Spinal cord (tissue), 10 donors: ENCODE measurements around the gene DIRAS3. TPM values are rescaled to one million over a fixed set of nuclear protein-coding genes. Genes with fewer than 3 reads are reported as not detected.
A peak's percentile ranks its signal among the peaks of the same experiment; 100 is the strongest.

Experiments used
- DNase-seq, 6 donors: peaks; one replicate each; pipeline versions ENCODE4 v3.0.0 to v3.0.0-alpha.2; 2013 to 2015; ENCODE audit warnings: low spot score in 6 of 6, low read depth in 4 of 6
- H3K27ac ChIP-seq: one replicate; pipeline ENCODE4 v1.5.1; 2013; ENCODE audit warnings: low read depth, low read length, control low read depth
- H3K27me3 ChIP-seq: one replicate; pipeline ENCODE4 v1.6.1; 2013; ENCODE audit warnings: low read length; ENCODE audit not compliant: control insufficient read depth, insufficient read depth
- H3K36me3 ChIP-seq: one replicate; pipeline ENCODE4 v1.6.1; 2013; ENCODE audit warnings: low read length; ENCODE audit not compliant: control insufficient read depth, insufficient read depth
- H3K4me1 ChIP-seq: one replicate; pipeline ENCODE4 v1.6.1; 2013; ENCODE audit warnings: low read length; ENCODE audit not compliant: control insufficient read depth, insufficient read depth
- H3K4me3 ChIP-seq: one replicate; pipeline ENCODE4 v1.5.1; 2013; ENCODE audit warnings: low read depth, low read length, control low read depth
- H3K9me3 ChIP-seq: one replicate; pipeline ENCODE4 v1.6.1; 2013; ENCODE audit warnings: low read length; ENCODE audit not compliant: control insufficient read depth, insufficient read depth
- WGBS: methylation state at CpG from one replicate; pipeline ENCODE4 v1.1.5; 2013; ENCODE audit warnings: missing lambda C conversion rate; ENCODE audit not compliant: insufficient coverage; 5-methylcytosine and 5-hydroxymethylcytosine counted together
- long read RNA-seq, 4 donors: transcript quantifications; one replicate each; lab custom pipeline, GENCODE V29; 2026
- polyA plus RNA-seq, 2 donors: library from polyadenylated mRNA; unstranded; fragments of 120-200 nt; gene quantifications; one replicate each; pipeline ENCODE4 v1.2.1, GENCODE V29; 2013; ENCODE audit not compliant: insufficient read length in 2 of 2
- total RNA-seq, 2 donors: library from RNA; depleted of rRNA in 1 of 2; stranded (reverse); fragments of 120-200 nt in 1 of 2; fragments of >200 nt in 1 of 2; gene quantifications; one replicate each; pipeline versions ENCODE4 v1.2.3 to v1.2.4, GENCODE V29; 2013 to 2014
- donor health status: healthy.

The DIRAS3 gene
- 1 to 10 TPM; 3.6 to 6.2 TPM for total RNA-seq
- 10 to 100 TPM; 14.6 to 17.2 TPM for polyA plus RNA-seq
- long read RNA-seq, donor 1, transcript DIRAS3-202 (2 exons, 1,481 nt): major isoform, 13 of 19 reads
- long read RNA-seq, donor 1, partial matches to known transcripts: 6 of 19 reads
- long read RNA-seq, donor 1, other reads (novel, unspliced or antisense): 0 of 19 reads
- long read RNA-seq, donor 2, partial matches to known transcripts: 0 of 4 reads
- long read RNA-seq, donor 2, other reads (novel, unspliced or antisense): 0 of 4 reads
- long read RNA-seq, donor 3, partial matches to known transcripts: 0 of 3 reads
- long read RNA-seq, donor 3, other reads (novel, unspliced or antisense): 0 of 3 reads
- long read RNA-seq, donor 4: 0 reads

GRCh38 chr1:68049941-68050878 lies at the start of gene DIRAS3:
TSS of gene DIRAS3 (minus strand) at chr1:68050627. CDS start at chr1:68047297, 3,330 bp downstream.
- Histone ChIP-seq H3K36me3 (peaks cover 5% of the 10 kb centered on the region), H3K27me3 (peaks cover 6% of the 10 kb centered on the region), H3K4me3 (peak within 1 kb of the TSS; percentile 44), H3K4me1 (peaks cover 3% of the 10 kb centered on the region), H3K27ac (no peak within 1 kb of the TSS), H3K9me3 (no peaks in the 10 kb centered on the region)
- WGBS: 57% methylated on average over 44 of the region's 45 CpGs
- DNase-seq: peak in 2 of 6 donors; percentile 23 to 34

GRCh38 chr1:68093737-68094136 lies 43.3 kb upstream of the DIRAS3 start:
- H3K27me3 ChIP-seq: no peaks in the 10 kb centered on the region
- H3K9me3 ChIP-seq: no peaks in the 10 kb centered on the region
- no peaks in the 10 kb centered on the region for H3K36me3 ChIP-seq
- H3K4me1 ChIP-seq: no peaks in the 10 kb centered on the region
- H3K4me3 ChIP-seq: no peak overlapping the region
- H3K27ac ChIP-seq: no peak overlapping the region
- DNase-seq: no peak

GRCh38 chr1:68087184-68087583 lies 36.8 kb upstream of the DIRAS3 start:
- no peak for DNase-seq
- WGBS: 92% methylated on average over 3 of the region's 4 CpGs
- H3K4me3 ChIP-seq: no peak overlapping the region
- H3K36me3 ChIP-seq: no peaks in the 10 kb centered on the region
- H3K27ac ChIP-seq: no peak overlapping the region
- H3K27me3 ChIP-seq: no peaks in the 10 kb centered on the region
- no peaks in the 10 kb centered on the region for H3K9me3 ChIP-seq
- H3K4me1 ChIP-seq: no peaks in the 10 kb centered on the region

GRCh38 chr1:68085752-68086151 lies 35.3 kb upstream of the DIRAS3 start:
- H3K27ac ChIP-seq: no peak overlapping the region
- DNase-seq: no peak
- H3K4me3 ChIP-seq: no peak overlapping the region
- H3K27me3 ChIP-seq: no peaks in the 10 kb centered on the region
- no peaks in the 10 kb centered on the region for H3K9me3 ChIP-seq
- no CpG with 5 or more reads among the region's 1 CpG for whole genome bisulfite sequencing
- H3K36me3 ChIP-seq: no peaks in the 10 kb centered on the region
- H3K4me1 ChIP-seq: no peaks in the 10 kb centered on the region

- H3K27me3 ChIP-seq: no peaks in the 10 kb centered on the region
- no peak for DNase-seq
- no peaks in the 10 kb centered on the region for H3K36me3 ChIP-seq
- no peaks in the 10 kb centered on the region for H3K9me3 ChIP-seq
- no peak overlapping the region for H3K27ac ChIP-seq
- 74% methylated on average over 2 of the region's 2 CpGs for WGBS
- no peak overlapping the region for H3K4me3 ChIP-seq
- no peaks in the 10 kb centered on the region for H3K4me1 ChIP-seq
Observed at GRCh38 chr1:68083686-68084085, 33.3 kb upstream of the DIRAS3 start.

GRCh38 chr1:68081775-68082283 lies 31.4 kb upstream of the DIRAS3 start:
- Histone ChIP-seq H3K36me3 (no peaks in the 10 kb centered on the region), H3K9me3 (no peaks in the 10 kb centered on the region), H3K27me3 (no peaks in the 10 kb centered on the region), H3K4me1 (no peaks in the 10 kb centered on the region), H3K4me3 (no peak overlapping the region), H3K27ac (no peak overlapping the region)
- no peak for DNase-seq

GRCh38 chr1:68078647-68079046 lies 28.2 kb upstream of the DIRAS3 start:
- WGBS: 57% methylated on average over 2 of the region's 2 CpGs
- H3K9me3 ChIP-seq: no peaks in the 10 kb centered on the region
- no peaks in the 10 kb centered on the region for H3K27me3 ChIP-seq
- H3K4me3 ChIP-seq: no peak overlapping the region
- no peak overlapping the region for H3K27ac ChIP-seq
- no peak for DNase-seq
- no peaks in the 10 kb centered on the region for H3K4me1 ChIP-seq
- H3K36me3 ChIP-seq: no peaks in the 10 kb centered on the region

GRCh38 chr1:68074472-68074871 lies 24.0 kb upstream of the DIRAS3 start:
- H3K27me3 ChIP-seq: no peaks in the 10 kb centered on the region
- H3K4me3 ChIP-seq: no peak overlapping the region
- H3K27ac ChIP-seq: no peak overlapping the region
- H3K9me3 ChIP-seq: no peaks in the 10 kb centered on the region
- no peaks in the 10 kb centered on the region for H3K36me3 ChIP-seq
- no peaks in the 10 kb centered on the region for H3K4me1 ChIP-seq
- DNase-seq: no peak

- Histone ChIP-seq H3K27ac (no peak overlapping the region), H3K27me3 (no peaks in the 10 kb centered on the region), H3K36me3 (no peaks in the 10 kb centered on the region), H3K4me1 (no peaks in the 10 kb centered on the region), H3K4me3 (no peak overlapping the region), H3K9me3 (no peaks in the 10 kb centered on the region)
- 96% methylated on average over 1 of the region's 1 CpG for whole genome bisulfite sequencing
- no peak for DNase-seq
Observed at GRCh38 chr1:68065766-68066165, 15.3 kb upstream of the DIRAS3 start.
